Activated naive CD4-positive, alpha-beta T cell treated with anti-CD3 and anti-CD28 coated beads for 36 hours (primary cell): ENCODE measurements around the gene WFDC9. TPM values are rescaled to one million over a fixed set of nuclear protein-coding genes. Genes with fewer than 3 reads are reported as not detected.
"Not testable (repeated sequence)": the region's sequence is repeated elsewhere in the genome, so short reads cannot be mapped to it uniquely, and the experiment has no call there.

Source experiments
- CTCF ChIA-PET: fragments of 350-600 bp; sonication (Branson Sonifier 250); formaldehyde crosslinking; loops from one replicate; lab custom pipeline; 2021; ENCODE audit warnings: antibody characterized with exemption; lab: Charles Lee
- DNase-seq: peaks from one replicate; pipeline ENCODE4 v3.0.0-alpha.2; 2020
- H3K27ac Mint-ChIP-seq: one replicate; pipeline ENCODE4 v1.8.0; 2021; ENCODE audit warnings: mild to moderate bottlenecking, mixed read lengths
- H3K27me3 Mint-ChIP-seq: one replicate; pipeline ENCODE4 v1.8.0; 2021; ENCODE audit warnings: low read depth, mixed read lengths
- H3K36me3 Mint-ChIP-seq: one replicate; pipeline ENCODE4 v1.8.0; 2021; ENCODE audit warnings: low read depth, mixed read lengths
- H3K4me1 Mint-ChIP-seq: one replicate; pipeline ENCODE4 v1.8.0; 2021; ENCODE audit warnings: low read depth, mixed read lengths
- H3K4me3 Mint-ChIP-seq: one replicate; pipeline ENCODE4 v1.8.0; 2021; ENCODE audit warnings: mild to moderate bottlenecking, moderate library complexity, mixed read lengths
- H3K9me3 Mint-ChIP-seq: one replicate; pipeline ENCODE4 v1.8.0; 2021; ENCODE audit warnings: mixed read lengths
- intact Hi-C: fragments of 100-400 bp; cut with micrococcal nuclease; formaldehyde crosslinking; loops from one replicate; pipeline ENCODE4 v1.15.1; 2023
- total RNA-seq, 2 experiments: library from RNA; stranded (reverse); gene quantifications; one replicate each; pipeline ENCODE4 v1.2.3, GENCODE V29; 2021

The WFDC9 gene
- total RNA-seq = not detected

DNA sequence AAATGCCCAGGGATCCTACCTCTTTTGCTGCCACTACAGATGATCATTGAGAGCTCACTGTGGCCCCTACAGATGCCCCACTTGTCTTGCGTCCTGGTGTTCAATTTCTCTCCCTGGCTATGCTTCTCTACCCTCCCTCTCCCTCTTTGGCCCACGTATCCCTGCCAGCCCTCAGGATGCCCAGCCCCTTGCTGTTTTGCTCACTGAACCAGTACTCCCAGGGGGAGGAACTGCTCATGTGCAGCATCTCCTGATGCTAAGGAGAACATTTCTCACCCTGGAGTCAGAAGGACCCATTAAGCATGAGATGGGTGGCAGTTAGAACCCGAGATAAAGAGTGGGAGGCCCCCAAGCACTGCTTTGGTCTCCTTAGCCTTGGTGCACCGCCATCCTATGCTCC lies at the start of gene WFDC9:
Gene WFDC9, minus strand, starts transcription at position 101 of the 400 bp plus-strand sequence. CDS start 21,103 bp downstream, outside the sequence.
- Mint-ChIP-seq H3K4me1 (peaks cover 2% of the 10 kb centered on the region), H3K27me3 (peaks cover 20% of the 10 kb centered on the region), H3K36me3 (no peaks in the 10 kb centered on the region), H3K27ac (no peak within 1 kb of the TSS), H3K4me3 (no peak within 1 kb of the TSS), H3K9me3 (no peaks in the 10 kb centered on the region)
- CTCF ChIA-PET = interaction anchor here (4.4 kb wide), 1 partner anchor 140 kb away, joined by 37 read pairs; no protein-coding TSS in a partner anchor
- intact Hi-C loops = no loop called here
- no peak for DNase-seq

DNA sequence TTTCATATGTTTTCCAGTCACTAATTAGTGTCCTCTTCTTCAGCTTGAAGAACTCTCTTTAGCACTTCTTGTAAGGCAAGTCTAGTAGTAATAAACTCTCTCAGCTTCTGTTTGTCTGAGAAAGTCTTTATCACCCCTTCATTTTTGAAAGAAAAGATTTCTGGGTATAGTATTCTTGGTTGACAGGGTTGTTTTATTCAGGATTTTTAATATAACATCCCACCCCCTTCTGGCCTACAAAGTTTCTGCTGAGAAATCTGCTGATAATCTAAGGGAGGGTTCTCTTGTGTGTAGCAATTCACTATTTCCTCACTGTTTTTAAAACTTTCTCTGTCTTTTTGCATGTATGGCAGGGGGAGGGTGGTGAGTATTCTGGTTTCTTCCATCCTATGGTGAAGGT lies 48.6 kb upstream of the WFDC9 start:
- intact Hi-C loops = no loop called here
- Mint-ChIP-seq H3K27me3 (peaks cover 25% of the 10 kb centered on the region), H3K36me3 (peaks cover 5% of the 10 kb centered on the region), H3K4me3 (no peak overlapping the region), H3K4me1 (no peaks in the 10 kb centered on the region), H3K27ac (no peak overlapping the region), H3K9me3 (peaks cover 27% of the 10 kb centered on the region)
- no peak for DNase-seq
- CTCF ChIA-PET = interaction anchor here (0.8 kb wide), 1 partner anchor 91 kb away, joined by 3 read pairs; no protein-coding TSS in a partner anchor

- Mint-ChIP-seq H3K9me3 (peaks cover 7% of the 10 kb centered on the region), H3K27ac (no peak overlapping the region), H3K27me3 (peaks cover 29% of the 10 kb centered on the region), H3K4me1 (no peaks in the 10 kb centered on the region), H3K36me3 (peaks cover 1% of the 10 kb centered on the region), H3K4me3 (no peak overlapping the region)
- CTCF ChIA-PET = no interaction called here
- intact Hi-C loops = no loop called here
- no peak for DNase-seq
Measured at GRCh38 chr20:45672765-45673164, 41.7 kb upstream of the WFDC9 start.

GRCh38 chr20:45670139-45670538 lies 39.1 kb upstream of the WFDC9 start, which contains the start of gene WFDC11:
Gene WFDC11, minus strand, starts transcription at chr20:45670239. Its CDS starts 19,639 bp downstream, at chr20:45650600.
- intact Hi-C loops = no loop called here
- peaks cover 23% of the 10 kb centered on the region for H3K27me3 Mint-ChIP-seq
- H3K4me3 Mint-ChIP-seq = no peak within 1 kb of the TSS
- no peak for DNase-seq
- CTCF ChIA-PET = no interaction called here
- no peaks in the 10 kb centered on the region for H3K36me3 Mint-ChIP-seq
- no peaks in the 10 kb centered on the region for H3K4me1 Mint-ChIP-seq
- H3K9me3 Mint-ChIP-seq = no peaks in the 10 kb centered on the region
- no peak within 1 kb of the TSS for H3K27ac Mint-ChIP-seq

- H3K4me3 Mint-ChIP-seq, H3K27ac Mint-ChIP-seq, DNase-seq, H3K4me1 Mint-ChIP-seq, H3K36me3 Mint-ChIP-seq, intact Hi-C loops, H3K27me3 Mint-ChIP-seq: not testable (repeated sequence)
- peaks cover 11% of the 10 kb centered on the region for H3K9me3 Mint-ChIP-seq
- CTCF ChIA-PET = interaction anchor here (1.5 kb wide), 1 partner anchor 114 kb away, joined by 6 read pairs; no protein-coding TSS in a partner anchor
Measured at GRCh38 chr20:45657038-45657437, 26.0 kb upstream of the WFDC9 start.

DNA sequence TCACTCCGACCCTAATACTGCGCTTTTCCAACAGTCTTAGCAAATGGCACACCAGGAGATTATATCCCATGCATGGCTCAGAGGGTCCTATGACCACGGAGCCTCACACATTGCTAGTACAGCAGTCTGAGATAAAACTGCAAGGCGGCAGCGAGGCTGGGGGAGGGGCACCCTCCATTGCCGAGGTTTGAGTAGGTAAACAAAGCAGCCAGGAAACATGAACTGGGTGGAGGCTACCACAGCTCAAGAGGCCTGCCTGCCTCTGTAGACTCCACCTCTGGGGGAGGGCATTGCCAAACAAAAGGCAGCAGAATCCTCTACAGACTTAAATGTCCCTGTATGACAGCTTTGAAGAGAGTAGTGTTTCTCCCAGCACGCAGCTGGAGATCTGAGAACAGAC lies 20.6 kb upstream of the WFDC9 start:
- H3K4me3 Mint-ChIP-seq, intact Hi-C loops, CTCF ChIA-PET, H3K9me3 Mint-ChIP-seq, DNase-seq, H3K4me1 Mint-ChIP-seq, H3K27ac Mint-ChIP-seq, H3K36me3 Mint-ChIP-seq: not testable (repeated sequence)
- peaks cover 13% of the 10 kb centered on the region for H3K27me3 Mint-ChIP-seq

DNA sequence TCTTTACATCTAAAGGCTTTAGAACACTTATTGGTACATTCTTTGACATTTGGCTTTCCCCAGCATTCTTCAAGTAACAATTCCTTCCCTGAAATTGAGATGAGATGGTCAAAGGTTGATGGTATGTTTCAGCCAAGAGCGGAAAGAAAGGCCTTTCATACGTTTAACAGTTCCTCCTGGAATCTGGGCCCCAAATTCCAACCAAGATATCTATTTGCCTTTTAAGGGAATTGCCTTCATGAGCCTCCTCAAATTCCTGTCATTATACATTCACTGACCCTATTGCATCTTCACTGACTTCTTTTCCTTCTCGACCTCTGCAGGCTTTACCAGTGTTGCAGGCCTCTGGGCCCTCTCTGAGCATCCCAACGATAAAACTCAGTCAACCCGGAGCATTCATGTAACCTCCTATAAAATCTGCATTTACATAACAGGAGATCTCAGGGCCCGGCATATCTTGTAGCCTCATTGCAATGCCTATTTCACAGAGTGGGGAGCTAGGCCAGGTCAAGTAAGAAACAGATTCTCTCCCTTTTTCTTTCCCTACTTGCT lies 18.3 kb upstream of the WFDC9 start:
- intact Hi-C loops = no loop called here
- no peaks in the 10 kb centered on the region for H3K36me3 Mint-ChIP-seq
- DNase-seq = no peak
- H3K27me3 Mint-ChIP-seq = peaks cover 8% of the 10 kb centered on the region
- no peak overlapping the region for H3K4me3 Mint-ChIP-seq
- no peak overlapping the region for H3K27ac Mint-ChIP-seq
- H3K9me3 Mint-ChIP-seq = no peaks in the 10 kb centered on the region
- CTCF ChIA-PET = interaction anchor here (1.3 to 2.7 kb wide), 2 partner anchors 20 to 122 kb away, joined by 4 to 9 read pairs; partner anchors contain the start of gene WFDC10A
- H3K4me1 Mint-ChIP-seq = no peaks in the 10 kb centered on the region

GRCh38 chr20:45647441-45648050 lies 16.5 kb upstream of the WFDC9 start:
- H3K4me3 Mint-ChIP-seq = no peak overlapping the region
- H3K27me3 Mint-ChIP-seq = peaks cover 10% of the 10 kb centered on the region
- no peaks in the 10 kb centered on the region for H3K4me1 Mint-ChIP-seq
- intact Hi-C loops = no loop called here
- no peak overlapping the region for H3K27ac Mint-ChIP-seq
- CTCF ChIA-PET = interaction anchor here (2.7 kb wide), 1 partner anchor 124 kb away, joined by 9 read pairs; no protein-coding TSS in a partner anchor
- no peak for DNase-seq
- no peaks in the 10 kb centered on the region for H3K36me3 Mint-ChIP-seq
- H3K9me3 Mint-ChIP-seq = no peaks in the 10 kb centered on the region

DNA sequence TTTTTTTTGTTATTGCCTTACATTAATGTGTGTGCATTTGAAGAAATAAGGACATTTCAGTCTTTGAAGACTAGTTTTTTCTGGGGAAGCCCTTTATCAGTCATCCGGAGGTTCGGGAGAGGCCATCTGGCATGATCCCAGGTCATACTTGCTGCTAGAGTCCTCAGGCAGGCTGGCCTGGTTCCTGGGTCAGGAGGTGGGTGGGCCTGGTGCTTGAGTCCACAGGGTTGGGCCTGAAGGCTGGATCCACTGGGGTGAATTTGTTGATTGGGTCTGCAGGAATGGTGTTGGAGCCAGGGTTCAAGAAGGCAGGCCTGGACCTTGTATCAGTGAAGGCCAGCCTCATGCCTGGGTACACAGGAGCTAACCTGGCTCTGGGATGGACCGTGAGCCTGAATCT lies 15.8 kb upstream of the WFDC9 start:
- Mint-ChIP-seq H3K27me3 (peaks cover 10% of the 10 kb centered on the region), H3K4me3 (no peak overlapping the region), H3K9me3 (no peaks in the 10 kb centered on the region), H3K27ac (no peak overlapping the region), H3K36me3 (no peaks in the 10 kb centered on the region), H3K4me1 (no peaks in the 10 kb centered on the region)
- DNase-seq = no peak
- CTCF ChIA-PET = interaction anchor here (2.7 kb wide), 1 partner anchor 124 kb away, joined by 9 read pairs; no protein-coding TSS in a partner anchor
- intact Hi-C loops = no loop called here

DNA sequence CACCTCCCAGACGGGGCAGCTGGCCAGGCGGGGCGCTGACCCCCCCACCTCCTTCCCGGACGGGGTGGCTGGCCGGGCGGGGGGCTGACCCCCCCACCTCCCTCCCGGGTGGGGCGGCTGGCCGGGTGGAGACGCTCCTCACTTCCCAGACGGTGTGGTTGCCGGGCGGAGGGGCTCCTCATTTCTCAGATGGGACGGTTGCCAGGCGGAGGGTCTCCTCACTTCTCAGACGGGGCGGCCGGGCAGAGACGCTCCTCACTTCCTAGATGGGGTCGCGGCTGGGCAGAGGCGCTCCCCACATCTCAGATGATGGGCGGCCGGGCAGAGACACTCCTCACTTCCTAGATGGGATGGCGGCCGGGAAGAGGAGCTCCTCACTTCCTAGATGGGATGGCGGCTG lies 14.8 kb upstream of the WFDC9 start:
- H3K36me3 Mint-ChIP-seq, CTCF ChIA-PET, DNase-seq, H3K9me3 Mint-ChIP-seq, intact Hi-C loops, H3K27me3 Mint-ChIP-seq, H3K27ac Mint-ChIP-seq, H3K4me1 Mint-ChIP-seq, H3K4me3 Mint-ChIP-seq: not testable (repeated sequence)

GRCh38 chr20:45641076-45641475 lies 10.0 kb upstream of the WFDC9 start:
- H3K4me1 Mint-ChIP-seq, DNase-seq, H3K36me3 Mint-ChIP-seq, H3K27ac Mint-ChIP-seq, H3K9me3 Mint-ChIP-seq, intact Hi-C loops, CTCF ChIA-PET, H3K4me3 Mint-ChIP-seq: not testable (repeated sequence)
- H3K27me3 Mint-ChIP-seq = peaks cover 13% of the 10 kb centered on the region

GRCh38 chr20:45639687-45640086 lies 8.6 kb upstream of the WFDC9 start:
- Mint-ChIP-seq H3K27ac (no peak overlapping the region), H3K36me3 (no peaks in the 10 kb centered on the region), H3K4me1 (no peaks in the 10 kb centered on the region), H3K4me3 (no peak overlapping the region), H3K27me3 (peaks cover 13% of the 10 kb centered on the region), H3K9me3 (no peaks in the 10 kb centered on the region)
- intact Hi-C loops = no loop called here
- DNase-seq = no peak
- CTCF ChIA-PET = no interaction called here

GRCh38 chr20:45636513-45636912 lies 5.4 kb upstream of the WFDC9 start:
- no peak for DNase-seq
- CTCF ChIA-PET = no interaction called here

More at GRCh38 chr20:45636513-45636912, 5.4 kb upstream of the WFDC9 start:
- Mint-ChIP-seq H3K4me3 (no peak overlapping the region), H3K4me1 (no peaks in the 10 kb centered on the region), H3K27me3 (peaks cover 13% of the 10 kb centered on the region), H3K27ac (no peak overlapping the region), H3K36me3 (no peaks in the 10 kb centered on the region), H3K9me3 (no peaks in the 10 kb centered on the region)
- intact Hi-C loops = no loop called here
